HG03196 (cell line): ENCODE data around the gene CDC42EP5.
A peak's percentile ranks its signal among the peaks of the same experiment; 100 is the strongest.

Experiments used
- ATAC-seq: cut with Tn5 transposase; IDR thresholded peaks from one replicate; pipeline ENCODE4 v1.9.1; 2021; ENCODE audit not compliant: unreplicated experiment

The CDC42EP5 gene

DNA sequence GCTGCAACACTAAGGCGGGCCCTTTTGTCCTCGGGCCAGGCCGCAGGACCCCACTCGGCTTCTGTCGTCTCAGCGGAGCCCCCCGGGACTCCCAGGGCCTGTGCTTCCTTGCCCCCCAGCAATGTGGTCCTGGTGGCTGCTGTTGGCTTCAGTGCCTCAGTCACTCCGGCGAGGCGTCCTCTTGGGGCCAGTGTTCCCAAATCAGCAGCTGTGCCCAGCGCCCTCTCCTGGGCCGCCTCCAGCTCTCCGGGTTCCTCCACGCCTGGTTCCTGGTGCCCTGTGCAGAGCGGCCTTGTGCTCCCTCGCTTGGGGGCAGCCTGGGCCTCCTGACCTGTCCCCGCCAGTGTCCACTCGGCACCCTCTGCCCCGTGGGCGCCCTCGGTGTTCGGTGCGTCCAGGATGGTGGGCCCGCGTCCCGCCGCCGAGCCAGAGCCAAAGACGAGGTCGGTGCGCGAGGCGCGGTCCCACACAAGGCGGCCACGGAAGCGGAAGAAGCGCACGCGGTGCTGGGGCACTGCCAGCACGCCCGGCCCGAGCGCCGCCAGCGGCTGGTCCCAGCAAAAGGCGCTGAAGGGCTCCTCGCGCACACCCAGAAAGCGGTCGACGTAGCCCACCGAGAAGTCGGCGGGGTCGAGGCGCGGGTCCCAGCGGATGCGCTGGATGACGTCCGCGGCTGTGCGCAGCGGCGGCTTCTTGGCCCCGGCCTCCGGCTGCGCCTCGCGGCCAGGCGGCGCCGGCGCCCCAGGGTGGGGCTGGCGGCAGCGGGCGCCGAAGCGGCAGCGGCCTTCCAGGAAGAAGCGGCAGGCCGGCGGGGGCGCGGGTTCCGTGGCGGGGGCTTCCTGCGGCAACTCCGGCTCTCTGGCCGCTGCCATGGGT lies 10.2 kb downstream of the CDC42EP5 start:
- peak; percentile 14 for ATAC-seq

DNA sequence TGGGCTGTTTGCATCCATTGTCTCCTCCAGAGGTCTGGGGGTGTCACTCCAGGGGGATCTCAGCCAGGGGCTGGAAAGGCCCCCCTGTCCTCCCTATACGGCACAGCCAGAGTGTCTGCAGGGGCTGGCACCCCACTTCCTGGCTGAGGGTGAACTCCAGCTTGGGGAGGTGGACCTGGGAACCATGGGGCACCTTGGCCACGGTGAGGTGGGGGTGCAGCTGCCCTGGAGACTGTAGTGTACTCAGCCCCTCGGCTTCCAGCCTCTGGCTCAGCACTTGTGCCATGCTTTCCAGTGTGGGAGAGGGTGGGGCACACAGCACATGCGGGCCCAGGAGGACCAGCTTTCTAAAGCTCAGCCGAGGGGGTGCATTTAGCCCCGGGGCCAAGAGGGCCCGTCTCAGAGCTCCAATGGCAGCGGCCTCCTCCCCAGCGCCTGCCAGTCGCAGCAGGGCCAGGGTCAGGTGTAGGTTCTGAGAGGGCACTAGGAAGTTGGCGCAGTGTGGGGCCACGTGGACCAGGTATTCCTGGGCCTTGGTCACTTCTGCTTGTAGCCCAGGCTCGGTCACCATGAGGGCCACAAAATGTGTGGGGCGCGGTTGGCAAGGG lies 10.9 kb downstream of the CDC42EP5 start:
- no peak for ATAC-seq

DNA sequence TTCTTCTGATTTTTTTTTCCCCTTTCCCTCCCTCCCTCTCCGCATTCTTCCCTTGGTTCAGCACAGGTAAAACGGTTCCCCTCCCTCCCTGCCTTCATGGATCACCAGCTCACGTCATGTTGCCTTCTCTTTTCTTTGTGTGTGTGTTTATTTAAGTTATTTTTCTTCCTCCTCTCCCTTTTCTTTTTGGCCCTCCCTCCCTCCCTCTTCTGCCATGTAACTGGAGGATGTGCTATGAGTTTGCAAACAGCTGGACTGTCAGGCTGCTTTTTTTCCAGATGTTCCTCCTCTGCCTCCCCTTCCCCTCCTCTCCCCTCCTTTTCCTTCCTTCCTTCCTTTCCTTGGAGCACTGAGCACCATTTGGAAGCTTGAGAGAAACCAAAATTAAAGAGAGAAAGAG lies 11.5 kb downstream of the CDC42EP5 start:
- ATAC-seq = no peak

DNA sequence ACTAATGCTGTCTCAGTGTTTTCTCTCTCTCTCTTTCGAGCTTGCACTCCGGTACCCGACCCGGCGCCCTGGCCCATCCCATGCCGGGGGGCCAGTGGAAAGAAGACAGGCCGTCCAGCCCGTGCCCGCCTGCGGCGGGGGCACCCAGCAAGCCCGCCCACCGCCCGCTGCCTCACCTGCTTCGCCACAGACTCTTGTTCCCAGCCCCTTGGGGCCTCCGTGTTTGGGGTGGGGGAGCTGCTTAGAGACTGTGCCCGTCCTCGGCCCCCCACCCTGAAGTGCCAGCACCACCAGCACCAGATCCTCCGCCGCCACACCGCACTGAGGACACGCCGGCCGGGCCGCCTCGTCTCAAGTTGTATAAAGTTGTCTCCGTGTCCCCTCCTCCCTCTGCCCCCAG lies 11.9 kb downstream of the CDC42EP5 start:
- no peak for ATAC-seq

DNA sequence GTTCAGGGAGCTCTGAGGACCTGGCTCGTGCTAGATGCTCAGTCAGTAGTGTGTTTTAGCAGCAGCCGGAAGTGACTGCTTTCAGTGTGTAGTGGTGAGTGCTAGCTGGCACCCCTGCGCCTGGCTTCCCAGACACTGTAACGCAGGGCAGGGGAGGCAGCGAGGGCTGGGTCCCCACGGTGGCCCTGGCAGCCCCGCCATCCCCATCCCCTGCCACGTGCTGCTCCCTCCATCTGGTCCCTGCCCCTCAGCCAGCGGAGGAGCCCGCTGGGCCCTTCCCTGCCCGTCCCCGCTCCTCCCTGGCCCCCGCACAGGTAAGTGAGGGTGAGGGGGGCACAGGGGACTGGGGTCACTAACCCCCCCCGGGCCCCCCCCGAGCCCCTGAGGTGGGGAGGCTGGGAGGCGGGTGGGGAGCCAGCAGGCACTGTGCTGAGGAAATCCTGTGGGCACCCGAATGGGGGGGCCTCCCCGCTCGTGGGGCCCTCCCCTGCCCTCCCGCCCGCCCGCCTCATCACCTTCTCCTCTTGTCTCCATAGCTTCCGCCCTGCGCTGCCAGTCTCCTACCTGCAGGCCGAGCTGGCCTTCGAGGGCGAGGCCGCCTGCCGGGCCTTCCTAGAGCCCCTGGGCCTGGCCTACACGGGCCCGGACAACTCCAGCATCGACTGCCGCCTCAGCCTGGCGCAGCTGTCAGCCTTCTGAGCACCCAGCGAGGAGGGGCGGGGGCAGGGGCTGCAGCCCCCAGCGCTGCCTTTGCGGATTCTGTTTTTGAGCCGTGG lies 12.7 kb downstream of the CDC42EP5 start:
- ATAC-seq = no peak

DNA sequence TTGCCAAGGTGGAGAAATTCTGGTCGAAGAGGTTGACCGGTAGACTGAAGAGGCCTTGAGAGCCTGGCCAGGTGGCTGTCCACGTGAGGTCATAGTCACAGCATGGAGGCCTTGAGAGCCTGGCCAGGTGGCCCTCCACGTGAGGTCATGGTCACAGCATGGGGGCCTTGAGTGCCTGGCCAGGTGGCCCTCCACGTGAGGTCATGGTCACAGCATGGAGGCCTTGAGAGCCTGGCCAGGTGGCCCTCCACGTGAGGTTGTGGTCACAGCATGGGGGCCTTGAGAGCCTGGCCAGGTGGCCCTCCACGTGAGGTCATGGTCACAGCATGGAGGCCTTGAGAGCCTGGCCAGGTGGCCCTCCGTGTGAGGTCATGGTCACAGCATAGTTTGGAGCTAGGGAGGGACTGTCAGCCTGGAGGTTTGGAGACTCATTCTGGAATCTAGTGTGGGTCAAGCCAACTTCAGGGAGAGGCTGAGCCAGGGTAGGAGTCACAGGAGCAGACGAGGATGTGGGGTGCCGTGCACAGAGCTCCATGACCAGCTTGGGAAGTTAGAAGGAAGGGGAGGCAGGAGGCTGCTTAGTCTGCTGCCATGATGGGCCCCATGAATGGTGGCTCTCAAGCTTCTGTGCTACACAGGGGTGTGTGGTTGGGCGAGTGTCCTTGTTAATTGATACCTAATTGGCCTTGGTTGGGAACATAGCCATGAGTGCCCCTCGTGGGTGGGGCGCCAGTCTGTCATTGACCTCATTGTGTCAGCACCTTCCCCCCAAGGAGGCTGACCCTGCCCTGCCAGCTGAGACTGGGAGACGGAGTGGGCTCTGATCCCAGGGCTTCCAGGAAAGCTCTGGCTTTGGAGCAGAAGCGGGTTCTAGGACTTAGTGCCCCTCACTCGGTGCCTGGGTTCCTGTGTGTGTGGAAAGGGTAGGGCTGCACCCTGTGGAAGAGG lies 13.5 kb downstream of the CDC42EP5 start:
- ATAC-seq = no peak

DNA sequence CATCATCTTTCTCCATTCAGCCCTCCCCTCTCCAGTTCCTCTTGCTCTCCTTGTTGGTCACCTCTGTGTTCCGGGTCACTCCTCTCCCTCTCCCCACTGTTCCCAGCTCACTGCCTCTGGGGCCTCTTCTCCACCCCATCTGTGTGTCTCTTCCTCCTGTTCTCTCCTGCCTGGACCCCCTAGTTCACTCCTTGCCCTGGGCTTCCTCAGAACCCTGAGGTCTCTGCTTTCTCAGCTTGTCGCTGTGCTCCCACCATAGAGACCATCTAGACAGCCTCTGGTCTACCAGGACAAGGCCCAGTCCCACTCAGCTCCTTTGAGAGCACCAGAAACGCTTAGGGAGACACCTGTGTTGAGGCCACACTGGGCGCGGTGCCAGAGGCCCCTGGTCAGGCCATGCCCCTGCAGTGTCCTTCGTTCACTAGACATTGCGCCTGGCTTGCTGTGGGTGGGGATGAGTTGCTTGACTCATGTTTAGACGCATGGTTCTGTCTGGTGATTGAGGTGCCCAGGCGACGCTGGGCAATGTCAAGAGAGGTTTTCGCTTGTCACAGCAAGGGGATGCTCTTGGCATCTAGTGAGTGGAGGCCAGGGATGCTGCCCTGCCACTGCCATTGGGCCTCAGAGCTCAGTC lies 14.3 kb downstream of the CDC42EP5 start:
- no peak for ATAC-seq

DNA sequence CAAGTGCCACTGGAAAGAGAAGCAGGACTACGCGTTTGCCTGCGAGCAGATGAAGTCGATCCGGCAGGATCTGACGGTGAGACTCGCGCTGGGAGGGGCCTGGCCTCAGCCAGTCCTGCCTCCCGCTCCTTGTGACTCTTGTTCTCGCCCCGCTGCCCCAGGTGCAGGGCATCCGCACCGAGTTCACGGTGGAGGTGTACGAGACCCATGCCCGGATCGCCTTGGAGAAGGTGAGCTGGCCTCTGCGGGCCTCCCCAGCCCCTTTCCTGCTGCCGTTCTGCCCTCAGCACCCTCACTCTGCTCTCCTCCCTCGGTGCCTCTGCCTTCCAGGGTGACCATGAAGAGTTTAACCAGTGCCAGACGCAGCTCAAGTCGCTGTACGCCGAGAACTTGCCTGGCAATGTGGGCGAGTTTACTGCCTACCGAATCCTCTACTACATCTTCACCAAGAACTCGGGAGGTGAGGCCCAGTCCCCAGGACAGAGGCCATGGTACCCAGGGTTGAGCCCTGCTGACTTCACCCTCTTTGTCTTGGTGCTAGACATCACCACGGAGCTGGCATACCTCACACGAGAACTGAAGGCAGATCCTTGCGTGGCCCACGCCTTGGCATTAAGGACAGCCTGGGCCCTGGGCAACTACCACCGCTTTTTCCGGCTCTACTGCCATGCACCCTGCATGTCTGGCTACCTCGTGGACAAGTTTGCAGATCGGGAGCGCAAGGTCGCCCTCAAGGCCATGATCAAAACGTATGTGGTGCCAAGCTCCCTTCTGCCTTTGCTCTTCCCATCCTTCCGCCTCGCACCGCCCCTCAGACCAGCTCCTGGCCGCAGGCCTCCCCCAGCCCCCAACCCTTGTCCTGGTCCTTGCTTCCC lies 15.1 kb downstream of the CDC42EP5 start:
- no peak for ATAC-seq

DNA sequence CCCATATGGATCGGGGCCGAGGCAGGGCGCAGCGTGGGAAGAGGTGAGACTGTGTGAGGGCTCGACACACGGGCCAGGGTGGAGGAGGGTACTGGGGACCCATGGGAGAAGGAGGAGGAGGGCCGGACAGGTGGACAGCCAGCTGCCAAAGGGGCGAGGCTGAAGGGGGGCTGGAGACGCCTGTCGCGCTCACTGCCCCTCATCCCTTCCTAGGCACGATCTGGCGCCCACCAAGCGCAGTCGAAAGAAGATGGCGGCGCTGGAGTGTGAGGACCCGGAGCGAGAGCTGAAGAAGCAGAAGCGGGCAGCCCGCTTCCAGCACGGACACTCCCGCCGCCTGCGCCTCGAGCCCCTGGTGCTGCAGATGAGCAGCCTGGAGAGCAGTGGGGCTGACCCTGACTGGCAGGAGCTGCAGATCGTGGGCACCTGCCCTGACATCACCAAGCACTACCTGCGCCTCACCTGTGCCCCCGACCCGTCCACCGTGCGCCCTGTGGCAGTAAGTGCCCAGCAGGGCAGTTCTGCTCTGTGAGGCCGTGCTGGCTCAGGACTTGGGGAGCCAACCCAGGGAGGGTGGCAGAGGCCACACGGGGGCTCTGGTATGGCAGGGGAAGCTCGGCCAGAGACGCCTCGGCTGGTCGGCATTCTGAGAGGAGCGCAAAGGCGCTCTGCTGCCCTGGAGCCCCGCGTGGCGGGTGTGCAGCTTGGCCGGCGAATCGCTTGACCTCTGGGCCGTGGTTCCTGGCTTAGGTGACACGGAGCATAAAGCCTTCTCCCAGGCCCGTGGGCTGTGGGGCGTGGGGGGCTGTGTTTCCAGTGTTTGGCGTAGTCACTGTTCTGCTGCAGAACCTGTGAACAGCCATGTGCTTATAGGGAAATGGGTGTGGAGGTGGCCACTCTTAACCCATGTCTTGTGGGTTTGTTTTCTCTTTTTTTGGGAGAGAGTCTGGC lies 16.4 kb downstream of the CDC42EP5 start:
- no peak for ATAC-seq

DNA sequence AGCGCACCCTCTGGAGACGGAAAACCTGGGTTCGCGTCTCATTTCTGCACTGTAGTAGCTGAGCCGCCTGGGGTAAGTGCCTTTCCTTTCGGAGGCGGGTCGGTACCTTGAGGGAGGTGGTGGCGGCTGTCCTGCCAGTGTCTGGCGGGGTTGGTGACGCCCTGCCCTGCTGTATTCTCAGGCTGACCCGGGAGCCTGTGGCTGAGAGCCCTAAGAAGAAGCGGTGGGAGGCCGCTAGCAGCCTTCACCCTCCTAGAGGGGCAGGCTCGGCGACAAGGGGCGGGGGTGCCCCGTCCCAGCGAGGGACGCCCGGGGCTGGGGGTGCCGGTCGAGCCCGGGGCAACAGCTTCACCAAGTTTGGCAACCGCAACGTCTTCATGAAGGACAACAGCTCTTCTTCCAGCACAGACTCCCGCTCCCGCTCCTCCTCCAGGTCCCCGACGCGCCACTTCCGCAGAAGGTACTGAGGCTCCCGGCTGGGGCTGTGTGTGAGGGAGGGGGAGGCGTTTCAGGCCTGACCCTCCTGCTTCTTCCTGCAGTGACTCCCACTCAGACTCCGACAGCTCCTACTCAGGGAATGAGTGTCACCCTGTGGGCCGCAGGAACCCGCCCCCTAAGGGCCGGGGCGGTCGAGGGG lies 17.2 kb downstream of the CDC42EP5 start:
- no peak for ATAC-seq

DNA sequence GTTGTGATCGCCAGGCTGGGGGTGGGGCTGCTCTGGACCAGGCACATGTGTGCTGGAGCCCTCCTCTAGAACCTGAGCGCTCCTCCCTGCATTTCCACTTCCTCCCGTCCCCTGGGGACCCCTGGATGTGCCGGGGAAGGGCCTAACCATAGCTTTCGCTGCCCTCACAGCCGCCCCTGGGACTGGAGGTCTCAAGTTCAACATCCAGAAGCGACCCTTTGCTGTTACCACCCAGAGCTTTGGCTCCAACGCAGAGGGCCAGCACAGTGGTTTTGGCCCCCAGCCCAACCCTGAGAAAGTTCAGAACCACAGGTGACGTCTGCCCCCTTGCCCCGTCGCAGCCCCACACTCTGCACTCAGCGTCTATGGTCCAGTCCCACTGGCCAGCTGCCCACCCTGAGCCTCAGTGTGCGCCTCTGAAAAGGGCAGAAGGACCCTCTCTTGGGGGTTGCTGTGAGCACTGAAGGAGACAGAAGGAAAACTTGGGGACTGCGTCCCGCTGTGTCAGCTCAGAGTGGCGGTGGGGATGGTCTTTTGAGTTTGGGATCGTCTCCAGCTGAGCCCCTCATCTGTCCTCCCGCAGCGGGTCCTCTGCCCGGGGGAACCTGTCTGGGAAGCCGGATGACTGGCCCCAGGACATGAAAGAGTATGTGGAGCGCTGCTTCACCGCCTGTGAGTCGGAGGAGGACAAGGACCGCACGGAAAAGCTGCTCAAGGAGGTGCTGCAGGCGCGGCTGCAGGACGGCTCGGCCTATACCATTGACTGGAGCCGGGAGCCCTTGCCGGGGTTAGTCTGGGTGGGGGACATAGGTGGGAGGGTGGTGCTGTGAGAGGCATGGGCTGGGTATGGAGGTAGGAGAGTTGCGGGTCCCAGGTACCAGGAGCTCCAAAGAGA lies 18.1 kb downstream of the CDC42EP5 start:
- ATAC-seq = no peak

DNA sequence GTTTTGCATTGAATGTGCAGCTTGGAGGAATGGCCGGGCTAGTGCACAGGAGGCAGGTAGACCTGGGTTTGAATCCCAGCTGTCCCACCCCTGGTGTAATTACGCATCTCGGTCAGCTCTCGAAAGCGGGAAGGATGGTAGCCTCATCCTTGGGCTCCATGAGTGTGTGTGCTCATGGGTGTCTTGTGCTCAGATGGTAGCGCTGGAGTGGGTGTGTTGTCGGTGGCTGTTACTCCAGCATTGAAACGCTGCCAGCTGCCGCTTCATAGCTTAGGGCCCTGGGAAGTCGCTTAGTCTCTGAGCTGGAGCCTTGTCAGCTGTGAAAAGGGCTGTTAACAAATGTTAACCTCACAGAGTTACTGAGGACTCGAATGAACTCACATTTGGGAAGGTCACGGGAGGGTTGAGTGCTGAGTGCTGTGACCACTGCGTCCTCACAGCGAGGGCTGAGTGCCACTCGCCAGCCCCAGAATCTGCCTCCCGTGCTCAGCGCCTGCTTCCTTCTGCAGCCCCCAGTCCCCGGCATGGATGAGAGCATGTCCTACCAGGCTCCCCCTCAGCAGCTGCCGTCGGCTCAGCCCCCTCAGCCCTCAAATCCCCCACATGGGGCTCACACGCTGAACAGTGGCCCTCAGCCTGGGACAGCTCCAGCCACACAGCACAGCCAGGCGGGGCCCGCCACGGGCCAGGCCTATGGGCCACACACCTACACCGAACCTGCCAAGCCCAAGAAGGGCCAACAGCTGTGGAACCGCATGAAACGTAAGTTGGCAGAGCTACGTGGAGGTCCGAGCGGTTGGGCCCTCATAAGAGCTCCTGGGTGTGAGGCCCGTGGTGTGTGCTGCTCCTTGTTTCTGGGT lies 18.9 kb downstream of the CDC42EP5 start:
- no peak for ATAC-seq

DNA sequence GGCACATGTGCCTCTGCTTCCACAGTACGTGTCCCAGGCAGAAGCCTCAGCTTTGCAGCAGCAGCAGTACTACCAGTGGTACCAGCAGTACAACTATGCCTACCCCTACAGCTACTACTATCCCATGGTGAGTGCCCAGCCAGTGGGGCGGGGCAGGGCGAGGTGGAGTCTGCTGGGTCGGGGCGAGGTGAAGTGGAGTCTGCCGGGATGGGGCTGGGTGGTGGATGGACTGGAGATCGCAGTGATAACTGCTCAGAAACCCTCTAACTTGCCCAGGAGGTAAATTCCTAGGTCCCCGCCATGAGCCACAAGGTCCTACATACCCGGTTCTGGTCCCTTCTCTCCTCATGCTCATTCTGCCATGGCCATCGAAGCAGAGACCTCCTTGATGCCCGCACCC lies 20.5 kb downstream of the CDC42EP5 start:
- ATAC-seq = no peak

DNA sequence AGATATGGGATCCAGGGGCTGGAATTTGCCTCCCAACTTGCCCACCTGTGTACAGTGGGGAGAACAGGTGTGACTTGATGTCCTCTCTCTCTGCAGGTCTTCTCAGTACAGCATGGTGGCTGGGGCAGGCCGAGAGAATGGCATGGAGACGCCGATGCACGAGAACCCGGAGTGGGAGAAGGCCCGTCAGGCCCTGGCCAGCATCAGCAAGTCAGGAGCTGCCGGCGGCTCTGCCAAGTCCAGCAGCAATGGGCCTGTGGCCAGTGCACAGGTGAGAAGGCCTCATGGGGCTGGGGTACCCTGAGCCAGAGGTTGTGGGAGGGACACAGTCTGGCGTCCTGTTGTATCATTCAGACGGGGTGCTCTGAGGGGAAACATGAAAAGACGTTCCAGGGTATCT lies 21.1 kb downstream of the CDC42EP5 start:
- no peak for ATAC-seq

DNA sequence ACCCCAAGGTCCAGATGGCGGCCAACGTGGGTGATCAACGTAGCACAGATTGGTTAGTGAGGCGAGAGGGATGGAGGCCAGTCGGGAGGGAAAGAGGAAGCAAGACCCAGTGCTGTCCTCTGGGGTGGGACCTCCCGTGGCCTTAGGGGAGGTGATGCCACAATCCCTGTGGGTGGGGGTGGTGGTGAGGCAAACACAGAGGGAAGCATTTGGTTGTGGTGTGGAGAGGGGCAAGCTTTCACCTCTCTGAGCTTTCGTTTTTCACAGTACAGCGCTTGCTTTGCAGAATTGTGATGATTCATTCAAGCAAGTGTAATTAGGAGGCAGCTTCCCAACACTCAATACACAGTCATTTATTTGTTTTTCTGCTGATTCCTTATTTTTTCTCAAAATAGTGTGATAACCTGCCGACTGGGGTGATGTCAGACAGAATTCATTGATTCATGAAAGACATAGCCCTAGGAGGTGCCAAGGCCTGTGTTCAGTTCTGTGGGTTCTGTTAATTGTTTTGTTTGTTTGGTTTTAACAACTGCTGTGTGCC lies 21.7 kb downstream of the CDC42EP5 start:
- ATAC-seq = no peak

DNA sequence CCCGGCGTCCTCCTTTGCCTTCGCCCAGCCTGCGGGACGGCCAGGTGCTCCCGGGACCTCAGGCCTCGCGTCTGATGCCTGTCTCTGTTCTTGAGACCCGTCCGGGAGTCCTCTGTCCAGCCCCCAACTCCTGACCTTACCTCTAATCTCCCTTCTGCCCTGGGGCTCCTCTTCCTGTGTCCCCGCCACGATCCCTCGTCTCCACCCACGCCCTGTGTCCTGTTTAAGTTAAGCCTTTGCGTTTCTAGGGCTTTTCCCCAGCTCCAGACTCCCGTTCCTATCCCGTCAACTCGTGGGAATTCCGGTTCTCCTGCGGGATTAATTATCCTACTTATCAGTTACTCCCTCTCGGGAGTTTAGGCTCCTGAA lies 23.4 kb downstream of the CDC42EP5 start:
- ATAC-seq = no peak
